HG02588 (cell line): ENCODE results near the gene FMNL1.

Source experiments
- ATAC-seq: cut with Tn5 transposase; IDR thresholded peaks from one replicate; pipeline ENCODE4 v1.9.1; 2021; ENCODE audit warnings: mild to moderate bottlenecking, moderate library complexity; ENCODE audit not compliant: unreplicated experiment

Gene FMNL1

DNA sequence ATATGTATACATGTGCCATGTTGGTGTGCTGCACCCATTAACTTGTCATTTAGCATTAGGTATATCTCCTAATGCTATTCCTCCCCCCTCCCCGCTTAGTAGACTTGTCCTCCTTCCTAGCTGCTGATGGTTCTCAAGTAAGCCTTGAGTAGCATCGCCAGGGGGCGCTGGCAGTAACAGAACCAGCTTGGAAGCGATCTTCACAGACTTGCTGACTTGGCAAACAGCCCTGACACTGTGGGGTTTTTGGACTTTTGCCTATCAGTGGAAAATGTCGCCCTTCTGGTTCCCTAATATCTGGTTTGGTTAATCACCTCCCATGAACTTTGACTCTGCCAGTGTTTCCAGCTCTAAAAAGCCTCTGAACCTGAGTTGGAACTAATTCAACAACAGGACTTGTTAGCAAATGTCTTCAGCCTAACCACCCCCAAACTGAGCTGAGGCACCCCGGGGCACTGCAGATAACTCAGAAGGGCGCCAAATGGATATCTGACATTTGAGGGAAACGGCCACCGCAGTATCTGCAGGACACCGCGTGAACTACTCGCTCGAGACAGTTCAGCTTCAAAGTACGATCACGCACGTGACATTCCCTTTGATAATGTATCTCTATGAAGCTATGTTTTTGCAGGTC is 55.6 kb downstream of the FMNL1 start:
- no peak for ATAC-seq

DNA sequence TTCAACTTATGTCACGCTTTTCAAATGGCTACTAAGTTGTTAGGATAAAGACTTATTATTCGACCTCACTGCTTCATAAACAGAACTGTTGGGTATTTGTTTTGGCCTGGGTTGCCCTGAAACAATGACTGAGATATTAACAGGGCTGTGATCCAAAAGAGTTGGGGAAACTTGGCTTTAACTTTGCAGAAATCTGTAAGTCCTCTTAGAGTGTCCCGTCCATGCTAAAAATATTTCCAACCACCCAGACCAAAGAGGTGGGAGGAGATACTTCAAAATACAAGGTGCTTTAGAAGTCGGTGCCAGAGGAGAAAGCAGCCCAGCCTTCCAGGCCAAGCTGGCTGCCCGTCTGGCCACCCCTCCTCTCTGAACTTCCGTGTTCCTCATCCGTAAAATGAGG is 56.3 kb downstream of the FMNL1 start:
- no peak for ATAC-seq

DNA sequence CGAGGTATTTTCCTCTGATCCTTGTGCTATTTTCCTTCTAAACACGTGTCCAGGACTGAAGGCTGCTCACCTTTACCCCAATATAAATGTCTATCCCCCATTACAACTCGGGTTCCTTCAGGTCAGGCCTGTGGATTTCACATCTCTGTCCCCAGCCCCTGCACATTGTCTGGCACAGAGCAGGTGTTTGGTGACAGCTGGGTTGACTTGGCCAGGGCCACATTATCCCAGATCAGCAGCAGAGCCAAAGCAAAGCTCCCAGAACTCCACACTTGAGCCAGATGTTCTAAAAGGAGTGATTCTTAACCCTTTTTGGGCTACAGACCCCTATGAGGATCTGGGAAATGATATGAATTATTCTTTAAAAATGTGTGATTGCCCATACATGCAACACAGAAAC is 58.2 kb downstream of the FMNL1 start:
- ATAC-seq, result no peak

DNA sequence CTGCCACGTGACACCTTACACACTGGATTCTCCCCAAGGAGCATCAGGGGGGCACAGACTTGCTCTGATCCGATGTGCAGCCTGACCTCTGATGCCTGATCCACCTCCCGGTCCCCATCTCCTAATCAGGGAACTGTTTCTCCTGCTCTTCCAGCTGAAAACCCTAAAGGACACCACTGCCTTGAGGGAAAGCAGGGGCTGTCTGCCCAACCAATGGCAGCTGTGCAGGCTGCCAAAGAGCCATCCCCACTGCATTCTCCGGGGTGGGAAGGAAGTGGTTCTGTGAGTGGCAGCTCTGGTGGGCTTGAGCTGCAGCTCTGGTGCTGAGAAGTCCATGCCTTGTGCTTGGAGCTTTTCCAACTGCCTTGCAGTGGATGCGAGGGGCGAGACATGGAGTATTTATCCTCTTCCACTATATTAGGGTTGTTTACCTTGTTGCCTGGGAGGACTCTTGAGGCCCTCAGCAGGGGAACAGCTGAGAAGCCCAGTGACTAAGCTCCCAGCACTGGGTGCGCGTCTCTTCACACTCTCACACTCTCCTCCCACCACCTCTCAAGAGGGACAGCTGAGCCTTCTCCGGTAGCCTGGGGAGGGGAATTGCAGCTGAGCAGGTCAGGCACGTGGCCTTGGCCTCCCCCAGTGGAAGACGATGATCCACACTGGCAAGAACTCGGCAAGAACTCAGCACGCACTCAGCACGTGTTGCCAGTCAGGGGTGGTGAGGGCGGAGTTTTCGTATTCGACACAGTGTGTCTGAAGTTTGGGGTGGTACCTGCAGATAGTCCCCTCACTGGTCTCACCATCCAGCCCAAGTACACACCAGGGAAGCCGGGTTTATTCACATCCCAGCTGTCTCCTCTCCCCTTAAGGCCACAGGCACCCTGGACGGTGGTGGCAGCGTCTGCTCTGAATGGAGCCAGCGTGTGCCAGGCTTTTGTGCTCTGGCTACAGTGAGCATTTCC is 61.3 kb downstream of the FMNL1 start:
- no peak for ATAC-seq

DNA sequence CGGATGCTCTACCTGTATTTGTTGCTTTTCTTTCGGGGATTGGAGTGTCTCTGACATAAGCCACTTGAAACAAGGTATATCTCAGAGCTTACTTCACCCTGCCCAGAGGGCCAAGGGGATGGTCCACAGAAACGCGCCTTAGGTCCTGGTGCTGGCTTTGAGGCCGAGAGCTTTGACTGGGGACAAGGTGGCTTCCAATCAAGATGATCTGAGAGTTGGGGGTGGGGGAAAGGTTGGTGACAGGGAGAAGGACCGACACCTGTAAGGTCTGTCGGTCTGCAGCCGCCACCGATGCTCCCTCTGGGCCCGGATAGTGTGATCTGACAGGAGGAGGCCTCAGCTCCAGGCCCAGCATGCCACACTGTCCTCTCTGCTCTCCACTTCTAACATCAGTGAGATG is 62.0 kb downstream of the FMNL1 start:
- no peak for ATAC-seq

DNA sequence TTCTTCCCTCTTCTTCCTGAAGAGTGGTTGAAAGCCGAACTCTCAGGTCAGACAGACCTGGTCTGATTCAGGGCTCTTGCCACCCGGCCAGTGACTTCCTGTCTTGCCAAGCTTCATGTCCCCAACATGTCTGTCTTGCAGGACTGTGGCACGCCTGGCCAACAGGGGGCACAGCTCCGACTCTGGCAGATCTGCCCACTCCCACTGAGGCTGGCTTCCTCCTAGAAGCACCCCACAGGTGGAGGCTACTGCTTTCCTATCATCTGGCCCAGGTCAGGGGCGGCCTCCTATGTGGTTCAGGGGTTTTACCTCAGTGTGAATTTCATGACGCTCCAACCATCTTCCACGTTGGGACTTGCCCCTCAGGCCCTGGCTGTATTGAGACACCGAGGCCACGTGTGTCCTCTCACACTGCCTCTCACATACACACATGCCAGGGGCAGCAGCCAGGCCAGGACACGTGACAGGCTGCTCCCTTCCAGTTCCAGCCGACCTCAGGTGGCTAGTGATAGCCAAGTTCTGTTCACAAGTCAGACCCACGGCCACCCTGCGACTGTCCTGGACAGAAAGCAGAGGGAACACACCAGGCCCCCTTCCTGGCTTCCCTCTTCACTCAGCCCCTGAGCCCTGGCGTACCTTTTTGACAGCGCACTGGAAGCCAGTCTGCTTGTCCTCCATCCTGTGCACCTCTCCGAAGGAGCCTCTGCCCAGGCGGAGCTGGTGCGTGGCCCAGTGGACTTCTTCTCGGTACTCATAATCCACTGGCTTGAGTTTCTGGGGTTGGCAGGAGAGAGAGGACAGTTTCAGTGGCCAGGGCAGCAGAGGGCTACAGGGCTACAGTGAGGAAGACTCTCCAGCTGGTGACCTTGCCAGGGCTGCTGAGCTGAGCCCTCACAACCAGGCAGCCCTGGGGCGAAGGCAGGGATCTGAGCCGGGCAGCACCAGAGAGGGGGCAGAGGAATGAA is 62.8 kb downstream of the FMNL1 start:
- ATAC-seq, result no peak

DNA sequence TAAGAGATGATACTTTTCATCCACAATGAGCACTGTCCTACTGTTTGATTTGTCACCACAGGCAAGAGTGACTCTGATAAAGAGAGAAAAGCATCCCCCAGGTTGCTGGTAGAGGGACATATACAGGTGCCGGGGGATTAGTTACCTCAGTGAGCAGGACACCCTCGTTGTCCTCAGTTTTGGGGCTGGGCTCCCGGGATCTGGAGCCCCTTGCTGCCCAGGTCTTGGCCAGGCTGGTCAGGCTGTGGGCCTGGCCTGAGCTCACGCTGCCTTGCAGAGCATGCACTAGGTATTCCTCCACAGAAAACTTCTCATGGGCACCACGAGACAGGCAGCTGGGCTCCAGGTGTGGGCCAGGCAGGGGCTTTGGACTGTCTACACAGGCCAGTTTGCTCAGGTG is 64.6 kb downstream of the FMNL1 start:
- no peak for ATAC-seq

DNA sequence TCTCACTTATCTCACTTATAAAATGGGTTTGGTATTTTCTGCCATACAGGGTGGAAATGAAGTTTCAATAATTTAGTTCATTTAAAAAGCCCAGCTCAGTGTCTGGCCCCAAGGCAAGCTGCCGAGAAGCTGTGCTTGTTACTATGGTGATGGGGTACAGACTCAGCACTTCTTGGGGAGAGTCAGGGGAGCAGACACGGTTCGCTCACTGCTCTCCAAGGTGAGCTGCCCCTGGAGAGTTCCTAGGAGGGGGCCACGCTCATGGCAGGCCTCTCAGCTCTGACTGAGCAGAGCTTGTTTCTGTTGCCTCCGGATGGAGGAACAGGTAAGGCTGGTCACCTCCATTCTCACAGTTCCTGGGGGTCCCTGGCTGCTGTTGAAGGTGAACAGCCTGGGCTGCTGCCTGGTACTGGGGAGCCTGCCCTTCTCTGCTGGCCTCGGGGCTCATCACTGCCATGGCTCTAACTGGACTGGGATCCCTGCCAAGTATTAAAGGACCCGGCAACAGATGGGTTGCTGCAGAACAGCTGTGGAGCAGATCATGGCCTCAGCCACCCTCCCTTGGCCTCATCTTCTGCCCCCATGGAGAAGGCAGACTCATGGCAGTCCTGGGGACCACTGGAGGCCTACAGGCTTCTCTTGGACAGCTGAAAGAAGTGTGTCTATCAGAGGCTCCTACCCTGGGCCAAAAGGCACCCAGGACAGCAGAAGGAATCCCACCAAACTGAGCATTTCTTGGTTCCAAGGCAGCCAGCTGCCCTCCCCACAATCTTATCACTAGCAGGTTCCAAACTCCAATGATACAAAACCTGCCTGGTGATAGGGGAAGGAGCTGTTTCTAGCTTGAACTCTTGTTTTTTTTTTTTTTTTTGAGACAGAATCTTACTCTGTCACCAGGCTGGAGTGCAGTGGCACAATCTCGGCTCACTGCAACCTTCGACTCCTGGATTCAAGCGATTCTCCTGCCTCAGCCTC is 66.1 kb downstream of the FMNL1 start:
- no peak for ATAC-seq

DNA sequence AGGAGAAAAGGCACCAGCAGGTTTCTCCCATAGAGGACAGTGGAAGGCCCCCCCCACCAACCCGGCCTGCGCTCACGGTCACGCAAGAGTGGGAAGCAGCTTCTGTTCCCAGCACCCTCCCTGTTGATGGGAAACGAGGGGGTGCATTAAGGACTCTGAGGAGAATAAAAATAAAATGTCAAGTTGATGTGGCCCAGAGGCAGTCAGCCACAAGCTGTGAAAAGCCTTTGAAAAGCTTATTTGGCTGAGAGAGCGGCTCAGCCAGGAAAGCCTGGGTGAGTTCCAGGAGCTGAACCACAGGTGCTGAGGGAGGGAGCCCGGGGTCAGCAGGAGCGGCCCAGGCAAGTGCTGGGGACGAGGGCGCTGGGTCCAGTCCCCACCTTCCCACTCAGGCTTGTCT is 67.1 kb downstream of the FMNL1 start:
- ATAC-seq, result no peak

DNA sequence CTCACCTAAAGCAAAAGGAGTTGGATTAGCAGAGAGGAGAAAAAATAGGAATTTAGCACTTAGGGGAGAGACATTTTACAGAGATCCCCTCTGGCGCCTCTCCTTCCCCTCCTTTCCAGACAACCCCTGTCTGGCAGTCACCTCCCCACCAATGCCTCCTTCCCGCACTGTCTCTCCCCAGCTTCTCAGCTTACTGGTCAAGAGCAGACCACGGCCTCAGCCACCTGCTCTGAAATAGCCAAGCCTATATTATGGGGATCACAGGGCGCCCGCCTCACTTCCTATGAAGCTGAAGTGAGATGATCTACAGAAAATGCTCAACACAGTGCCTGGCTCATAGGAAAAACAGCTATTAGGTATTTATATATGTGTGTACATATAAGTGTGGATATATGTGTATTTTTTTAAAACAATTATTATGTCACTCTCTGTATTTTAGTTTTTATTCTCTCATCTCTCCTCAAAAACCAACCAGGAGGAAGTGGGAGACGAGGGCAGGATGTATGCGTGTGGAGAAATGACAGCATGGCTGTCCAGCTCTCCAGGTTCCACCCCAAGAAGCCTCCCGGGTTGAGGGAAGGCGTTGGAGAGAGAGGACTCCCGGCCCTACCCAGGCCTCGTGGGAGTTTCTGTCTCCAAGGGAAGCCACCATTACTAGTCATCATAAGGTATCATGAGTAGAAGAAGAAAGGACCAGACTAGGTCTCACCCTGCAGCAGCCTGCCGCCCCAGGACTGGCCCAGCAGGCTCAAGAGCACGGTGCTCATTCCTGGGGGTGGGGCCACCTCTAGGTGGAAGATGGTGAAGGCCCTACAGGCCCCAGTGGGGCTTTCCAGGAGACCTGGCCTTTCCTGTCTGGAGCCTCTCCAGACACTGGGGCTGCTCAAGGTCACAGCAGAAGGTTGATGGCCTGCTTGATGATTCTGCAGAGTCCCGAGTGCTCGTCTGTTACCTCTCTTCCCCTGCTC is 67.9 kb downstream of the FMNL1 start:
- ATAC-seq, result no peak

DNA sequence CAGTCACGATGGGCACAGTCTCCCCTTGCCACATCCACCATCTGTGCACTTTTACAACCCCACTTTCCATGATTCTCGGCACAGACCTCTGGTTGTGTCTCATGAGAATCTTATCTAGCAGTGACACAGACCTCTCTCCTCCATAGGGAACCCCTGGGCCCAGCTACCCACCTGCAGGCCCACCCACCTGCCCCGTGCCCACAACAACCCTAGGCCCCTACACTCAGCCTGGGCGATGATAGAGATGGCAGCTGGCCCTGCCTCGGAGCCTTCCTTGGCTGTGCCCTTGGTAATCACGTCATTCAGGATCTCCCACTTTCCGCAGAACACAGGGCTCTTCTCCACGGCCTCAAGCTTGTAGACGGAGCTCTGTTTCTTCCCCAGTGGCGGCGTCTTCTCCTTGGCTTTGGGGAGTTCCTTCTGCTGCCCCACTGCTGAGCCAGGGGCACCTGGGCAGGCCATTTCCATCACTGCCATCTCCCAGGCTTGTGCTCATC is 68.6 kb downstream of the FMNL1 start:
- no peak for ATAC-seq

DNA sequence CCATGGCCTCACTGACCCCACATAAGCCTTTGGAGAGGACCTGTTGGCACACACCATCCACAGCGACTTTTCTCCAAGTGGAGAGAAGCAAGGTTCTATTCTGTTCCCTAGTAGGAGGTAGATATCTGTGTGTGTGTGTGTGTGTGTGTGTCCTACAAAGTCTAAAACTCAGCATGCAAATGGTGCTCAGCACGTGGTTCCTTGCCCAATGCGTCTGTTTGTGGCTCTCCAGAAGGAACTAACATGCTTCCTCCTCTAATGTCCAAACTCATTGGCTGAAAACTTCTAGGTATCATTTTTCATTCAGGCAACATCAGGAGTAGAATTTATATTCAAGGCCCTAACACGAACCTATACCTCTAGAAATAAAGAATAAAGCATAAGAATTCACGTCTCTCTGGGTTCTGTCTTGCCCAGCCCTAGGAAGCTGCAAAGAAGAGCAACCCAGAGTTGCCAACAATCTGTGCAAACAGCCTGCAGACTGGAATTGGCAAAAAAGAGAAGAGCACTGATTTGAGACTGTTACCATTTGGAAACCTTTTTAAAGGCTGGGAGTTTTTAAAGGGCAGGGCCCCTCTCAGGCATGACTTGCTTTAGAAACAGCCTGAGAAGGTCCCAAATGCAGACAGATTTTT is 69.6 kb downstream of the FMNL1 start:
- no peak for ATAC-seq

DNA sequence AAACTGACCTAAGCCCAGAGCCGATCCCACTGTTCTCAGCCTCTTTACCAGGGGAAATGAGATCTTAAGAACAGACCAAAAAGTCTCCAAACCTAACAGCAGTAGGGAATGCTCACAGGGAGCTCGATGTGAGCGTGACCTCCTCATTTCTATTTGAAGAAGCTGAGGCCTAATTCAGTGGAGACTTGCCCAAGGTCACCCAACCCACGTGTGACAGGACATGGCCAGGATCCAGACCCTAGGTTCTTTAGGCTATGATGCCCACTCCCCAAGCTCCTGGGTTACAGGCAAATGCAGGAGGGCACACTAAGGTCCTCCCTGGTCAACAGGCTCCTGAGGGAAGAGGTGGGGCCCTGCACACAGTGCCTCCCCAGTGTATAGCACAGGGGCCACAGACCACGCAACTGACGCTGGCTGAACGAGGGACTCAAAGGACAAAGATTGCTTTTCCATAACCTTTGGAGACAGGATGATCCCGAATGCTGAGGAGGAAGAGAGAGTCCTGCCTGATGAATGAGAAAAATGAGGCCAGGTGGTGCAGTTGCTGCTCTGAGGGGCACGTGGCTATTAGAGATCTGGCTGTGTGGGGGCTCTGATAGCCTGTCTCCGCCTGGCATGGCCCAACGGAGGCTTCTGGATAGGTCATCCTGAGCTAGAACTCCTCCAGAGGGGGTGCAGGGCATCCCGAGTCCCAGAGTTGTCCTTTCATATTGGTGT is 71.2 kb downstream of the FMNL1 start:
- ATAC-seq, result no peak

DNA sequence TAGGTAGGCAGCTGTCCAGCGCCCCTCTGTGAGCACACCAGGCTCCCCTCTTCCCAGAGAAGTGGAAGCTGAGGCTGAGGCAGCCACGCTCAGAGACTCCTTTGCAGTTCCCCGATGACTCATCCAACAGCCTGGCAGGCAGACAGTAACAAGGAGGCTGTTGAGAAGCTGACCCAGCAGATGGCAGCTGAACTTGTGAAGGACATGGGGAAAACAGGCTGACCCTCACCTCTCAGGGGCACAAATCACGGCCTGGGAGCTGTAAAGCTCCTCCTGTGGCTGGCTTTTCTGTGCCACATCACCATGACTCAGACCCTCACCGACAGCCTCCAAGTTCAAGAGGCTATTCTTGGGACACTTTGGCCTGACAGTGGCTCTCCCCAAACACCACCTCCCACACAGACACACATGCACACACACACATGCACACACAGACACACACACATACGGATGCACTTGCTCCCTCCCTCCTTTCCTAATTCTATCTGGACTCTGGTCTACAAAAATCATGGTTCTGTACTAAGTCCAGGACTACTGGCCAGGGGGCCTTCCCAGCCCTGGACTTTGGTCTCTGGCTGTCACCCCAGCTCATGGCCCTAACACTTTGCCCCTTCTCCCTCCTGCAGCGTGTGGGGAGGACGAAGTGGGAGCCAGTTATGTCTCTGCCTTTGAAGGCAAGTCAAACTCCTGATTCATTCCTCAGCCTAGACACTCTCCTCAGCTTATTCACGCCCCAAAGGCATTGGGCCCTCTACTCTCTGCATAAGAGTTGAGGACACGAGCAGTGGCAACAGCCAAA is 71.9 kb downstream of the FMNL1 start:
- ATAC-seq, result no peak

DNA sequence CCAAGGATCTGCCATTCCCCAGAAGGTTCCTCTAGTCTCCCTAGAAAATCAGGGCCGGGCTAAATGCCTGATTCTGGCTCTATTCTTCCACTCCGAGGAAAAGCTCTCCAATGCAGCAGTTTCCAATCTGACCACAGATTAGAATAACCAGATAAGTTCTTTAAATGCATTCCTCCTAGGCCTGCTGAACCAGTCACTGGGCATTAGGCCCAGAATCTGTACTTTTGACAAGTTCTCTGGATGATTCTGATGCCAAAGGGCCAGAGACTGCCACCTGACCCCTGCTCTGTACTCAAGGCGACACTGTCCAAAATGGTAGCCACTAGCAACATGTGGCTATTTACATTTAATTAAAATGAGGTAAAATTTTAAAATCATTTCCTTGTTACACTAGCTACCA is 72.8 kb downstream of the FMNL1 start:
- ATAC-seq, result no peak

DNA sequence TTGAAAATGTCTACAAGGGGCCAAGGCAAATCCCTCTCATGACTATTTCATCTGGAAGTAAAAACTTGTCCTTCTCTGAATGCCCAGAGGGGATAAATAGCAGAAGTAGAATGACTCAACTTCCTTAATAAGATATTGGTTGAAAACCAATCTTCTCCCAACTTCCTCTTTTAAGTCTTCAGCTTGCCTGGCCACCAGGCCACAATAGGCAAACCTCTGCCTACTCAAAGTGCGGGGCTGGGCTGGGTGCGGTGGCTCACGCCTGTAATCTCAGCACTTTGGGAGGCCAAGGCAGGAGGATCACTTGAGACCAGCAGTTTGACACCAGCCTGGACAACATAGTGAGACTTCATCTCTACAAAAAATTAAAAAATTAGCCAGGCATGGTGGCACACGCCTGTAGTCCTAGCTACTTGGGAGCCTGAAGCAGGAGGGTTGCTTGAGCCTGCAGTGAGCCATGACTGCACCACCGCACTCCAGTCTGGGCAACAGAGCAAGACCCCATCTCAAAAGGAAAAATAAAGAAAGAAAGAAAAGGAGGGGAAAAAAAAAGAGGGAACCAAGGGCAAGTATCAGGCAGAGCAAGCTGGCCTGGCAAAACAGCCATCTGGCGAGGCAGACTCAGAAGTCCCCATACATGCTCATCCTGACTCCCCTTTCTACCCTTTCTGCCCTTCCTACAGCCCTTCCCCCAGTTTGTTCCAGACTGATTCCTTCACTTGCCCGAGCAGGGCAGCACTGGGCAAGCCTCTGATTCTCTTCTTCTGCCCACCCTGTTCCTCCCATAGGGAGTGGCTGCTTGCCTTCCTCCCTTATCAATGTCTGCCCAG is 74.5 kb downstream of the FMNL1 start:
- ATAC-seq, result no peak
